IMR-90 (cell line): ENCODE results near the gene NME1. TPM values are rescaled to one million over a fixed set of nuclear protein-coding genes. Genes with fewer than 3 reads are reported as not detected.
A peak's percentile ranks its signal among the peaks of the same experiment; 100 is the strongest.

Experiments used
- ATAC-seq: fragments of 200-7000 bp; cut with Tn5 transposase; 2 replicates; pipeline ENCODE4 v1.9.1; 2020; ENCODE audit warnings: low read depth, mild to moderate bottlenecking, moderate library complexity
- BruUV-seq: library from RNA; stranded (reverse); fragments of 400-500 nt; replicated peaks from 2 replicates; lab custom pipeline; 2021; lab: Mats Ljungman, UMichigan
- CTCF ChIA-PET: fragments of 300-600 bp; formaldehyde crosslinking; extraction: SDS; loops from one replicate; lab custom pipeline; 2021; ENCODE audit warnings: antibody characterized with exemption; lab: Yijun Ruan, JAX
- POLR2A ChIA-PET: fragments of 300-600 bp; sonication (Branson Sonifier 250); formaldehyde crosslinking; loops from one replicate; lab custom pipeline; 2022; ENCODE audit warnings: antibody characterized with exemption; ENCODE audit not compliant: unreplicated experiment; lab: Charles Lee
- DNase-seq: peaks from one replicate; pipeline ENCODE4 v3.0.0; 2013
- H2AFZ ChIP-seq: replicated peaks from 2 replicates; pipeline ENCODE3; 2013; ENCODE audit warnings: low read length, mild to moderate bottlenecking; ENCODE audit not compliant: poor library complexity
- H2AK5ac ChIP-seq: 2 replicates; pipeline ENCODE4 v1.6.1; 2013; ENCODE audit warnings: low read depth, low read length, inconsistent platforms
- H2AK9ac ChIP-seq: replicated peaks from 2 replicates; pipeline ENCODE3; 2013; ENCODE audit warnings: mild to moderate bottlenecking, low read depth, low read length, moderate library complexity; ENCODE audit not compliant: poor library complexity
- H2BK120ac ChIP-seq: 2 replicates; pipeline ENCODE4 v1.6.1; 2013; ENCODE audit warnings: low read depth, low read length, inconsistent platforms
- H2BK15ac ChIP-seq: 3 replicates; pipeline ENCODE4 v1.6.1; 2013; ENCODE audit warnings: low read depth, low read length, inconsistent platforms
- H2BK20ac ChIP-seq: 2 replicates; pipeline ENCODE4 v1.6.1; 2013; ENCODE audit warnings: low read depth, mild to moderate bottlenecking, inconsistent platforms, low read length, moderate library complexity
- H2BK5ac ChIP-seq: 2 replicates; pipeline ENCODE4 v1.6.1; 2013; ENCODE audit warnings: mild to moderate bottlenecking, low read depth, low read length, inconsistent platforms; ENCODE audit not compliant: poor library complexity, severe bottlenecking
- H3K14ac ChIP-seq: replicated peaks from 2 replicates; pipeline ENCODE4 v1.6.1; 2013; ENCODE audit warnings: low read depth, low read length, inconsistent platforms
- H3K18ac ChIP-seq: 2 replicates; pipeline ENCODE4 v1.6.1; 2013; ENCODE audit warnings: low read depth, low read length, control low read depth
- H3K23ac ChIP-seq: 2 replicates; pipeline ENCODE4 v1.6.1; 2013; ENCODE audit warnings: low read depth, low read length, inconsistent platforms
- H3K27ac ChIP-seq: 2 replicates; pipeline ENCODE4 v1.5.1; 2013; ENCODE audit warnings: mild to moderate bottlenecking, control low read depth, low read length; ENCODE audit not compliant: insufficient read depth
- H3K27me3 ChIP-seq: 2 replicates; pipeline ENCODE4 v1.6.1; 2013; ENCODE audit warnings: low read length; ENCODE audit not compliant: control insufficient read depth, insufficient read depth
- H3K36me3 ChIP-seq: 2 replicates; pipeline ENCODE4 v1.6.1; 2013; ENCODE audit warnings: low read length, mixed read lengths; ENCODE audit not compliant: control insufficient read depth, insufficient read depth
- H3K4ac ChIP-seq: 2 replicates; pipeline ENCODE4 v1.6.1; 2013; ENCODE audit warnings: low read depth, low read length, inconsistent platforms
- H3K4me1 ChIP-seq: 2 replicates; pipeline ENCODE4 v1.6.1; 2013; ENCODE audit warnings: low read length, mixed read lengths; ENCODE audit not compliant: control insufficient read depth, insufficient read depth
- H3K4me2 ChIP-seq: 2 replicates; pipeline ENCODE4 v1.6.1; 2013; ENCODE audit warnings: low read depth, mild to moderate bottlenecking, control low read depth, low read length, moderate library complexity
- H3K4me3 ChIP-seq: 2 replicates; pipeline ENCODE4 v1.5.1; 2013; ENCODE audit warnings: low read depth, mild to moderate bottlenecking, control low read depth, low read length, moderate library complexity; ENCODE audit not compliant: insufficient read depth
- H3K56ac ChIP-seq: 2 replicates; pipeline ENCODE4 v1.6.1; 2013; ENCODE audit warnings: low read length, inconsistent platforms; ENCODE audit not compliant: insufficient read depth; ENCODE audit errors: extremely low read depth
- H3K79me1 ChIP-seq, 2 experiments: 2 replicates each; pipeline ENCODE4 v1.6.1; 2013; ENCODE audit warnings: low read length in 2 of 2, inconsistent platforms in 1 of 2, low read depth in 1 of 2
- H3K9ac ChIP-seq: 2 replicates; pipeline ENCODE4 v1.6.1; 2013; ENCODE audit warnings: low read depth, low read length, control low read depth
- H3K9me1 ChIP-seq: 2 replicates; pipeline ENCODE4 v1.6.1; 2013; ENCODE audit warnings: low read length, inconsistent platforms; ENCODE audit not compliant: insufficient read depth
- H3K9me3 ChIP-seq: 2 replicates; pipeline ENCODE4 v1.6.1; 2013; ENCODE audit warnings: low read length; ENCODE audit not compliant: control insufficient read depth, insufficient read depth
- H4K20me1 ChIP-seq: 2 replicates; pipeline ENCODE4 v1.6.1; 2013; ENCODE audit warnings: low read length, inconsistent platforms; ENCODE audit not compliant: insufficient read depth
- H4K5ac ChIP-seq: 2 replicates; pipeline ENCODE4 v1.6.1; 2013; ENCODE audit warnings: mild to moderate bottlenecking, low read depth, low read length, control low read depth
- H4K8ac ChIP-seq, 2 experiments: 2 replicates each; pipeline ENCODE4 v1.6.1; 2013; ENCODE audit warnings: low read depth in 2 of 2, low read length in 2 of 2, control low read depth in 1 of 2, inconsistent platforms in 1 of 2
- H4K91ac ChIP-seq: 2 replicates; pipeline ENCODE4 v1.6.1; 2013; ENCODE audit warnings: low read depth, low read length, inconsistent platforms; ENCODE audit not compliant: insufficient read depth
- CEBPB ChIP-seq: IDR thresholded peaks from 2 replicates; pipeline ENCODE4 v1.6.1; 2012; ENCODE audit warnings: low read depth, low read length, improper control_type of control experiment
- FOS ChIP-seq: fragments of 150-350 bp; IDR thresholded peaks from 2 replicates; pipeline ENCODE4 v1.6.1; 2016; ENCODE audit warnings: low read depth, low read length
- MXI1 ChIP-seq: IDR thresholded peaks from 2 replicates; pipeline ENCODE4 v1.6.1; 2012; ENCODE audit warnings: low read depth, mild to moderate bottlenecking, low read length, moderate library complexity, borderline replicate concordance
- POLR2A ChIP-seq: IDR thresholded peaks from 2 replicates; pipeline ENCODE4 v1.6.1; 2012; ENCODE audit warnings: mild to moderate bottlenecking, low read depth, low read length
- RFX5 ChIP-seq: IDR thresholded peaks from 2 replicates; pipeline ENCODE4 v1.8.0; 2012; ENCODE audit warnings: low read depth, mild to moderate bottlenecking, low read length, moderate library complexity
- WGBS, 2 experiments: methylation state at CpG; one replicate each; pipeline versions ENCODE4 v1.1.5 to v1.1.7; 2013; ENCODE audit warnings: missing lambda C conversion rate in 2 of 2; ENCODE audit not compliant: insufficient read length in 1 of 2; ENCODE audit errors: extremely low coverage in 2 of 2; 5-methylcytosine and 5-hydroxymethylcytosine counted together
- dilution Hi-C: fragments of 300-500 bp; cut with HindIII; formaldehyde crosslinking; loops from one replicate; pipeline ENCODE4 v1.14.3; 2018; ENCODE audit warnings: low sequenced_read_pairs; ENCODE audit not compliant: unreplicated experiment
- in situ Hi-C: fragments of 300-500 bp; cut with MboI; formaldehyde crosslinking; loops from 3 replicates; pipeline ENCODE4 v1.14.3; 2019; ENCODE audit warnings: low sequenced_read_pairs, inconsistent platforms, mixed read lengths
- intact Hi-C: fragments of 100-400 bp; cut with micrococcal nuclease; formaldehyde crosslinking; loops from 2 replicates; pipeline ENCODE4 v1.10.0; 2022
- polyA plus RNA-seq, 3 experiments: library from polyadenylated mRNA; depleted of rRNA; stranded (reverse); fragments of >200 nt; gene quantifications; 2 replicates each; pipeline ENCODE4 v1.2.3, GENCODE V29; 2012; ENCODE audit warnings: low replicate concordance in 1 of 3
- total RNA-seq: library from RNA; depleted of rRNA; stranded (reverse); fragments of >200 nt; gene quantifications from 2 replicates; pipeline ENCODE4 v1.2.3, GENCODE V29; 2012

NME1 gene
- total and polyA plus RNA-seq, 2 of the 4 experiments (the other 2 are of a cell fraction): 311 to 312 TPM

- H3K4me3 ChIP-seq: no peak overlapping the region
- H3K27ac ChIP-seq: no peak overlapping the region
- H2BK120ac ChIP-seq: no peak overlapping the region
- H4K5ac ChIP-seq: no peak overlapping the region
- no peak overlapping the region for H3K9ac ChIP-seq
- H2AK5ac ChIP-seq: no peak overlapping the region
- H2BK15ac ChIP-seq: no peak overlapping the region
- no peak overlapping the region for H3K56ac ChIP-seq
- intact Hi-C loops: no loop called here
- H3K18ac ChIP-seq: no peak overlapping the region
- no peaks in the 10 kb centered on the region for H3K36me3 ChIP-seq
- ATAC-seq (peak; percentile 40), DNase-seq (peak; percentile 56)
- no peaks in the 10 kb centered on the region for H4K20me1 ChIP-seq
- H3K14ac ChIP-seq: no peak overlapping the region
- no peak overlapping the region for H4K91ac ChIP-seq
- CTCF ChIA-PET: interaction anchor here (0.8 kb wide), 1 partner anchor 148 kb away, joined by 3 read pairs; no protein-coding TSS in a partner anchor
- no peaks in the 10 kb centered on the region for H3K27me3 ChIP-seq
- H3K23ac ChIP-seq: no peak overlapping the region
- TF ChIP-seq MXI1 (no peak), FOS (peak; percentile 56), RFX5 (no peak), POLR2A (no peak), CEBPB (no peak)
- no peak overlapping the region for H3K4ac ChIP-seq
- no peak overlapping the region for H2AFZ ChIP-seq
- H3K4me2 ChIP-seq: no peak overlapping the region
- WGBS, 2 experiments: no CpG with 5 or more reads among the region's 4 CpGs
- H3K9me3 ChIP-seq: no peaks in the 10 kb centered on the region
- POLR2A ChIA-PET: no interaction called here
- H4K8ac ChIP-seq: no peak overlapping the region
- no peaks in the 10 kb centered on the region for H3K79me1 ChIP-seq
- no peak overlapping the region for H2BK5ac ChIP-seq
- no peak overlapping the region for H2AK9ac ChIP-seq
- no peak overlapping the region for H2BK20ac ChIP-seq
- dilution Hi-C loops: no loop called here
- H3K4me1 ChIP-seq: no peaks in the 10 kb centered on the region
- BruUV-seq: no TSS peak
- H3K9me1 ChIP-seq: peaks cover 6% of the 10 kb centered on the region; the same call in 1 of the 2 replicates
- in situ Hi-C loops: loop anchor here (10.0 kb wide), 1 partner anchor 283 kb away; the partner anchor contains the start of gene TOB1
These were observed 5.7 kb upstream of the NME1 start for GRCh38 chr17:51147650-51148049.
